Measurements from ENCODE around the gene NXPH4. TPM values are rescaled to one million over a fixed set of nuclear protein-coding genes. Genes with fewer than 3 reads are reported as not detected.

NXPH4 gene
- total and polyA plus RNA-seq, 4 donors, result 0.15 to 0.94 (median 0.48) TPM

GRCh38 chr12:57175428-57176138, 41.0 kb upstream of the NXPH4 start:
- Histone ChIP-seq H3K4me1 (ENCODE audit: control insufficient read depth in 5 of 5, insufficient read depth in 5 of 5, low read length in 5 of 5) (peaks cover 0 to 7% (median 0%) of the 10 kb centered on the region in 5 donors), H3K9ac (ENCODE audit: insufficient read depth in 1 of 2, low read length in 2 of 2) (no peak overlapping the region), H3K27ac (ENCODE audit: low read depth in 1 of 2, low read length in 1 of 2) (no peak overlapping the region), H3K27me3 (ENCODE audit: control insufficient read depth in 3 of 3, insufficient read depth in 3 of 3, low read length in 2 of 3) (no peaks in the 10 kb centered on the region), H3K4me3 (no peak overlapping the region), H3K36me3 (ENCODE audit: control insufficient read depth in 4 of 4, insufficient read depth in 4 of 4, low read length in 4 of 4) (peaks cover 0 to 55% (median 46%) of the 10 kb centered on the region in 4 donors), H3K9me3 (ENCODE audit: control insufficient read depth in 4 of 4, insufficient read depth in 3 of 4, low read length in 3 of 4) (no peaks in the 10 kb centered on the region)
- DNase-seq (peak; percentile 71 to 79 (median 72)), ATAC-seq (ENCODE audit: insufficient read depth, low FRiP score) (peak; percentile 54)
- 57 to 65% methylated on average over 29 of the region's 29 CpGs for WGBS, 2 donors
- TF ChIP-seq, protein P1, sequence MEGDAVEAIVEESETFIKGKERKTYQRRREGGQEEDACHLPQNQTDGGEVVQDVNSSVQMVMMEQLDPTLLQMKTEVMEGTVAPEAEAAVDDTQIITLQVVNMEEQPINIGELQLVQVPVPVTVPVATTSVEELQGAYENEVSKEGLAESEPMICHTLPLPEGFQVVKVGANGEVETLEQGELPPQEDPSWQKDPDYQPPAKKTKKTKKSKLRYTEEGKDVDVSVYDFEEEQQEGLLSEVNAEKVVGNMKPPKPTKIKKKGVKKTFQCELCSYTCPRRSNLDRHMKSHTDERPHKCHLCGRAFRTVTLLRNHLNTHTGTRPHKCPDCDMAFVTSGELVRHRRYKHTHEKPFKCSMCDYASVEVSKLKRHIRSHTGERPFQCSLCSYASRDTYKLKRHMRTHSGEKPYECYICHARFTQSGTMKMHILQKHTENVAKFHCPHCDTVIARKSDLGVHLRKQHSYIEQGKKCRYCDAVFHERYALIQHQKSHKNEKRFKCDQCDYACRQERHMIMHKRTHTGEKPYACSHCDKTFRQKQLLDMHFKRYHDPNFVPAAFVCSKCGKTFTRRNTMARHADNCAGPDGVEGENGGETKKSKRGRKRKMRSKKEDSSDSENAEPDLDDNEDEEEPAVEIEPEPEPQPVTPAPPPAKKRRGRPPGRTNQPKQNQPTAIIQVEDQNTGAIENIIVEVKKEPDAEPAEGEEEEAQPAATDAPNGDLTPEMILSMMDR (IDR thresholded peaks at IDR 0.05; ENCODE audit: control extremely low read depth, extremely low read depth), result peak; percentile 16

DNA sequence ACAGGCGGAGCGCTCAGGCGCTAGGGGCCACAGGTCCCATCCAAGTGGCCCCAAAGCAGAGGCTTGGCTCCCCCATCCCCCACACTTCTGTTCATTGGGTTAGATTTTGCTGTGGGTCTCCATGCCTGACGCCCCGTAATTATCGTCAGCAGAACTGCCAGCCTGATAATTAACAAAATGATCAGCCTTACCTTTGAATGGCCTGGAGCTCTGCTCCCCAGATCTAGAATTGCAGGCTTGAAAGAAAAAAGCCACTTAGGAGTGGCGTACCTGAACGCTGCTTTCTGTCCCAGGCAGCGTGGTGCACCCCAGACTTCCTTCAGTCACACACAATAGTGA, 40.5 kb upstream of the NXPH4 start:
- Histone ChIP-seq H3K9me3 (ENCODE audit: control insufficient read depth in 4 of 4, insufficient read depth in 3 of 4, low read length in 3 of 4) (no peaks in the 10 kb centered on the region), H3K9ac (ENCODE audit: insufficient read depth in 1 of 2, low read length in 2 of 2) (no peak overlapping the region), H3K36me3 (ENCODE audit: control insufficient read depth in 4 of 4, insufficient read depth in 4 of 4, low read length in 4 of 4) (peaks cover 0 to 57% (median 44%) of the 10 kb centered on the region in 4 donors), H3K4me1 (ENCODE audit: control insufficient read depth in 5 of 5, insufficient read depth in 5 of 5, low read length in 5 of 5) (peaks cover 0 to 6% (median 0%) of the 10 kb centered on the region in 5 donors), H3K27ac (ENCODE audit: low read depth in 1 of 2, low read length in 1 of 2) (no peak overlapping the region), H3K4me3 (no peak overlapping the region), H3K27me3 (ENCODE audit: control insufficient read depth in 3 of 3, insufficient read depth in 3 of 3, low read length in 2 of 3) (no peaks in the 10 kb centered on the region)
- DNase-seq (no peak), ATAC-seq (ENCODE audit: insufficient read depth, low FRiP score) (no peak)
- 87 to 88% methylated on average over 9 of the region's 9 CpGs for WGBS, 2 donors
- TF ChIP-seq, protein P1 (IDR thresholded peaks at IDR 0.05; ENCODE audit: control extremely low read depth, extremely low read depth), result no peak

DNA sequence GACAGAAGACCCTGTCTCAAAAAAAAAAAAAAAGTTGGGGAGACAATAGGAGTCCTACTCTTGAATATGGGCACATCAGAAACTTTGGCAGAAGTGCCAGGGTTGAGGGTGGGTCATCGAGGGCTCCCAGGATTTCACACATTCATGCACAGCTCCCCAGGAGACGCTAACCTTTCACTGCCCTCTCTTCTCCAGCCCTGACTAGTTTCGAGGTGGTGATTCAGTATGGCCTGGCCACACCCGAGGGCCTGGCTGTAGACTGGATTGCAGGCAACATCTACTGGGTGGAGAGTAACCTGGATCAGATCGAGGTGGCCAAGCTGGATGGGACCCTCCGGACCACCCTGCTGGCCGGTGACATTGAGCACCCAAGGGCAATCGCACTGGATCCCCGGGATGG, 39.7 kb upstream of the NXPH4 start:
- DNase-seq (no peak), ATAC-seq (ENCODE audit: insufficient read depth, low FRiP score) (no peak)
- H3K4me3 ChIP-seq, result no peak overlapping the region
- no peak overlapping the region for H3K27ac ChIP-seq (ENCODE audit: low read depth in 1 of 2, low read length in 1 of 2)
- no peak overlapping the region for H3K9ac ChIP-seq (ENCODE audit: insufficient read depth in 1 of 2, low read length in 2 of 2)
- H3K4me1 ChIP-seq (ENCODE audit: control insufficient read depth in 5 of 5, insufficient read depth in 5 of 5, low read length in 5 of 5), result peaks cover 0 to 2% (median 0%) of the 10 kb centered on the region in 5 donors
- H3K9me3 ChIP-seq (ENCODE audit: control insufficient read depth in 4 of 4, insufficient read depth in 3 of 4, low read length in 3 of 4), result no peaks in the 10 kb centered on the region
- TF ChIP-seq, protein P1 (IDR thresholded peaks at IDR 0.05; ENCODE audit: control extremely low read depth, extremely low read depth), result no peak
- WGBS, 2 donors, result 91 to 94% methylated on average over 9 of the region's 9 CpGs
- peaks cover 0 to 56% (median 48%) of the 10 kb centered on the region in 4 donors for H3K36me3 ChIP-seq (ENCODE audit: control insufficient read depth in 4 of 4, insufficient read depth in 4 of 4, low read length in 4 of 4)
- no peaks in the 10 kb centered on the region for H3K27me3 ChIP-seq (ENCODE audit: control insufficient read depth in 3 of 3, insufficient read depth in 3 of 3, low read length in 2 of 3)
